Hematopoietic multipotent progenitor cell treated with erythropoietin and hydrocortisone succinate and interleukin-3 and kit ligand, for 17 days (in vitro differentiated cells): ENCODE measurements around the gene PITPNM3.

ENCODE experiments used
- DNase-seq: peaks from one replicate; pipeline ENCODE4 v3.0.0-alpha.2; 2015; ENCODE audit warnings: low spot score

Gene PITPNM3

GRCh38 chr17:6551869-6552531, 4.4 kb downstream of the PITPNM3 start:
- DNase-seq, result no peak

DNA sequence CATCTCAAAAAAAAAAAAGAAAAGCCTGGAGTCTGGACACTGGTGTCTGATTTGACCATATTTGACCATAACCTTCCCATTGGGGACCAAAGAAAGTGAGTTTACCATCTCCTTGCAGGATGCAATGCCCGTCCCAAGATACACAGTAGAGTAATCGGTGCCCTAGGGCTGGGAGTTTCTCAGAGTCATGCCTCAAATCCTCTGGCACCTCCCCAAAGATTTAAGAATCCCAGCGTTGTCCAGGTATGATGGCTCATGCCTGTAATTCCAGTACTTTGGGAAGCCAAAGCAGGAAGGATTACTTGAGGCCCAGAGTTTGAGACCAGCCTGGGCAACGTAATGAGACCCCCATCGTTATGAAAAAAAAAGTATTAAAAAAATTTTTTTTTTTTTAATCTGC, 5.0 kb downstream of the PITPNM3 start:
- DNase-seq, result no peak

GRCh38 chr17:6549384-6550036, 6.8 kb downstream of the PITPNM3 start:
- DNase-seq, result no peak

DNA sequence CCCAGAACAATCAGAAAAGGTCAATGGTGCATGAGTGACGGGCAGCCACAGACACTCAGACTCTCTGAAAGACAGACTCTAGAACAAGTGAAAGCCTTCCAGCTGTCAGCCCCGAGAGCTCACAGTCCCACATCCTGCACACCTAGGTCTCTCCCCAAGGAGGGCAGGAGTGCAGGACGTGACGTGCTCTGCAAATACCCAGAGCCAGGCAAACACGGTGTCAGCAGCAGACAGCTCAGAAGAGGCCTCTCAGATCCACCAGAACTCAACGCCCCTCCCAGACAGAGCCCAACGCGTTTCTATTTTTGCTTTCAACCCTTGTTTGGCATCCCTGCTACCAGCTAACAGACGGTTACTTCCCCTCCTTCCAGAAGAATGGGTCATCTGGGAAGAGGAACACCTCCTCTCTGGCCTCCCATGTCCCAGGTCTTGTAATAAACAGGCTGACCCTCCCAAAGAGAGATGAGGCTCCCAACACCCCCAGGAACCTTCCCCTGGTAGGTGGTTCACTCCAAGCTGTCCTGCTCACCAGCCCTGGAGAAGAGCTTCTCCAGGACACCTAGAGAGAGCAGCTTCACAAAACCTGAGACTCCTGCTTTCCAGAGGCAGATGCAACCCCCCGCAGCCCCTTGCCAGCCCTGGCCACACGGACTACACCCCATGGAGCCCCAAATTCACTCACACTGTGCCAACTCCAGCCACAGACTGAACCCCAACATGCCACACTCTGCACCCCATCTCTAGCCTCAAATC, 7.6 kb downstream of the PITPNM3 start:
- DNase-seq, result no peak

GRCh38 chr17:6548034-6548433, 8.3 kb downstream of the PITPNM3 start:
- no peak for DNase-seq

GRCh38 chr17:6547336-6547735, 9.0 kb downstream of the PITPNM3 start:
- no peak for DNase-seq

GRCh38 chr17:6546069-6546718, 10.2 kb downstream of the PITPNM3 start:
- no peak for DNase-seq

DNA sequence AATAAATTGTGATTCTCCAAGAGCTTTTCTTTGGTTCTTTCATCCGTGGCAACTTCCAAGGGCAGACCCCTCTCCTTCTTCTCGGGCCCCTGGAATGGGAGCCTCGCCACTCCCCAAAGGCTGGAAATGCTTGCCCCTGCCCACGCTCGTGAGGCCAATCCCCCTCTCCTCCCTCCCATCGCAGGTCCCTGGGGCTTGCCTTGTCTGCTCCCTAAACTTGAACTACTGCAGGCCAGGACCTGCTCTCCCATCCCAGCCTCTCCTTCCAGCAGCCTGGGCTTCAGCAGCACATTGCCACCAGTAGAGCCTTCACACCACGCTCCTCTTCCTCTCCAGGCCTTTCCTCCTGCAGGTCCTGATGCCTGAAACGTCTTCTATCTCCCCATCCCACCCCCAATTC, 11.1 kb downstream of the PITPNM3 start:
- no peak for DNase-seq

GRCh38 chr17:6544011-6544370, 12.4 kb downstream of the PITPNM3 start:
- DNase-seq, result no peak

DNA sequence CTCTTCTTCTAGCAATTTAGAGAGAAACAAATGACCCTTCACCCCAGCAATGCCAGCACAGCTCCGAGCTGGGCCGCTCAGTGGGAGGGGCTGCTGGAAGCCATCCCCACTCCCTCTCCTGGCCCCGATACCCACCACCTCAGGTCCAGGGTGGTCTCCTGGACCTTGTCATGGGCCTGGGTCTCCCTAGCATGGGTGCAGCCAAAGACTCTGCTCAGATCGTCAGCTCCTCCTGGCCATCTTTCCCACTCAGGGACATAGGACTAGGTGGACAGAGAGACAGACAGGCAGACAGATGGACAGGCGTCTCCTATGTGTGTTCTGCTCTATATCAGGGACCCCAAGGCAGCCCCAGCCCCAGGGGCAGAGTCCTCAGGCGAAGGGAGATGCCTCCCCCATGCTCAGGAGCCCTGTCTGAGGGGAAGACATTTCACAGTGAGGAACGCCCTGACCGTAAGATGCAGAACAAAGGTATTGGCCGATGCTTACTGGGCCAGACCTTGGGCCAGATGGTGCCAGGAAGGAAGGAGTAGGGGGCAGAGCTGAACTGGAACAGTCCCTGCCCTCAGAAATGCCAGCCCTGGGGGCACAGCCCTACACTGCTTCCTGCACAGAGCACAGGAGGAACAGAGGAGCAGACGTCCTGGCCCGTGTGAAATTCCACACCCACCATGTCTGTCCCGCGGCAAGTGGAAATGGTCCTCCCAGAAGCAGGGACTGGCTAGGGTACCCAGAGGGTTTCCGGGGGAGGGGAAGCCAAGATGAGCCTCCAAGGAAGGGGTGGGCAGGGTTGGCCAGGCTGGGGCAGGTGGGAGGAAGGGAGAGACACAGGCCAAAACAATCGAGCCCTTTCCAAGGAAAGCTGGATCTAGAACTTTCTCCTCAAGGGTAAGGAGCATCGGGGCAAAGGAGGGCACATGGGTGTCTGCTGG, 13.0 kb downstream of the PITPNM3 start:
- no peak for DNase-seq

DNA sequence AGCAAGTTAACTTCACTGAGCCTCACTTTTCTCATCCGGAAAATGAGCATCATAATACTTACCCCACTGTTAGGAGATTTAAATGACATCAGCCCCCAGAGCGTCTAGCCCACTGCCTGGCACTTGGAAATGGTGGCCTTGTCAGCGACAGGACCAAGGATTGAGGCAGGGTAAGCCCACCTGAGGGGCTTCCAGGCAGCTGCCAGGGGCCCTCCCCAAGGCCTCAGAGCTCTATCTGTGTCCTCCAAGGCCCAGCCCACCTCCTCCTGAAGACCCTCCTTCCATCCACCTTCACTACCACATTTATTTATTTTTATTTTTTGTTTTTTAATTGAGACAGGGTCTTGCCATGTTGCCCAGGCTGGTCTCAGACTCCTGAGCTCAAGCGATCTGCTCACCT, 13.8 kb downstream of the PITPNM3 start:
- DNase-seq, result no peak

- no peak for DNase-seq
These were observed 14.5 kb downstream of the PITPNM3 start for GRCh38 chr17:6541886-6542285.

DNA sequence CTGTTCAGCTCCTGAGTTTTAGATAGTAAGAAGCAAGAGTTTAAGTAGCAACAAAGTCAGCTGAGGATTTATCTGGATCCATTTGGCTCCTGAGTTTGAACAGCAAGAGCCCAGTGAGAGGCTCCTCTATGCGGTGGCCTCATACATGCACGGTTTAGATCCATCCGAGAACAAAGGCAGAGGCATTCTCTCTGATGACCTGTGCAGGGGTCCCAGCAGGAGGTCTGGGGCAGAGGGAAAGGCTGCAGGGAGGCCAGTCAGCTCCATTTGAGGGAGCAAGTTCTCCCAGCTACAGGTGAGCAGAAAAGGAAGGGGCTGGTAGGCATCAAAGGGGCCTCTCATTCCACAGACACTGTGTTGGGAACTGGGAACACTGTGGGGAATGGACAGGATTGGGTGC, 16.5 kb downstream of the PITPNM3 start:
- no peak for DNase-seq

DNA sequence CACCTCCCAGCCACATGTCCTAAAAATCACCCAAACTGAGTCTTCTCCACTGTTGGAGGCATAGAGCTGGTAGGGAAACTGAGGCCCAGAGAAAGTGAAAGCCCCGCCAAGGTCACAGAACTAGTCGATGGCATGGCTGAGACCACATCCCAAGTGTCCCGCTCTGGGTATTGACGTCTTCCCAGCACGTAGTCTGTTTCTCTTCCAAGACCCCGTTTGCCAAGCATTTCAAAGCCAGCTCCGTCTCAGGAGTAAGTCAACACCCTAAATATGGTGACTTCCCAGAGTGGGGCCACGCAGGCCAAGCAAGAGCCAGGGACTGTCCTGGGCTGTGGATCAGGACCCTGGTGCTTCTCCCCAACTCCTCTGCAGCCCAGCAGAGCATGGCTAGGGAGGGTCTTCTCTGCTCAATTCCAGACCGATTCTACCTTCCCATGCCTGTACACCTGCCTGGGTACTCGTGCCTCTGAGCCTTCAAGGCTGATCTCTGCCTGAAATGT, 19.7 kb downstream of the PITPNM3 start:
- no peak for DNase-seq

- DNase-seq, result no peak
These were observed 20.3 kb downstream of the PITPNM3 start for GRCh38 chr17:6536053-6536452.

- DNase-seq, result no peak
These were observed 21.4 kb downstream of the PITPNM3 start for GRCh38 chr17:6534846-6535514.

DNA sequence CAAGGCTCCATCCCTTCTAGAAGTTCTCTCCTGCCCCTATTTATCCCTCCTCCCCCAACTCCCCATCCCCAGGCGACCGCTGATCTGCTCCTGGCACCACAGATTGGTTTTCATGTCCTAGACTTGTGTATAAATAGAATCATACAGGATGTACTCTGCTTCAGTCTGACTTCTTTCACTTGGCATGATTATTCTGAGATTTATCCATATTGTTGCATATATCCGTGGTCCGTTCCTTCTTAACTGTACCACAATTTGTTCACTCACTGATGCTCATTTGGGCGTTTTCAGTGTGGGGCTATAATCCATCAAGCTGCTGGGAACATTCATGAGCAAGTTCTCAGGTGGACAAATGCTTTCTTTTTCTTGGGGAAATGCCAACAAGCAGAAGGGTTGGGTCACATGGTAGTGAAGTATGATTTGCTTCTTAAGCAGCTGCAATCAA, 23.9 kb downstream of the PITPNM3 start:
- no peak for DNase-seq

- no peak for DNase-seq
These were observed 24.8 kb downstream of the PITPNM3 start for GRCh38 chr17:6531575-6531974.

DNA sequence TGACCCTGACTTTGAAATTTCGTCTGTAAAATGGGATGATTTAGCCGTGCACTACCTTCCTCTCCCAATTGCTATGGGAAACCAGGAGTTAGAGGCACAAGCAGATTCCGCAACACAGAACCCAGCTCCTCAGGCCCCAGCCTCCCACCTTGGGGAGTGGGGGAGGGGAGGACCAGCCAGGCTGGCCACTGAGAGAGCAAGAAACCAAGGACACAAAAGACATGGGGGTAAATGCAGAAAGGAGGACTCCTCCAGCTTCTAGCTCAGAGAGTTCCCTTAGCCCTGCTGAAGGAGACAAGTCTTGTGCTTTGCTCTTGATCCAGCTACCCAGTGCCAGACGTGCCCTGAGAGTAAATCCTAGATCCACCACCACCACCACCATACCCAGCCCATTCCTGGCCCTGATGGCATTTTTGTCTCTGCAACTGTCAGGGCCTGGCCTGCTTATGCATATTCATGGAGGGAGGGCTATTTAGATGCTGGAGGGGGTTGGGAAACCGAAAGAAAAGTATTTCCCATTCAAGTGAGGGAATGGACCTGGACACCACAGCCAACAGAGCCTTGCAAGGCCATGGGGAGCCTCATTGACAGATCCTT, 25.9 kb downstream of the PITPNM3 start:
- no peak for DNase-seq

- no peak for DNase-seq
These were observed 27.8 kb downstream of the PITPNM3 start for GRCh38 chr17:6528557-6528956.
